GM12878 (cell line): ENCODE data around the gene AFAP1L2. TPM values are rescaled to one million over a fixed set of nuclear protein-coding genes. Genes with fewer than 3 reads are reported as not detected.

Source experiments
- ATAC-seq: fragments of 200-7000 bp; cut with Tn5 transposase; 3 replicates; pipeline ENCODE4 v1.9.1; 2020; ENCODE audit warnings: mild to moderate bottlenecking, moderate library complexity
- BruUV-seq: library from RNA; stranded (reverse); fragments of 400-500 nt; replicated peaks from 2 replicates; lab custom pipeline; 2021; lab: Mats Ljungman, UMichigan
- CTCF ChIA-PET: fragments of 300-600 bp; sonication (Branson Sonifier 250); formaldehyde crosslinking; extraction: SDS; loops from one replicate; lab custom pipeline; 2021; ENCODE audit warnings: inconsistent platforms; lab: Yijun Ruan, JAX
- POLR2A ChIA-PET: fragments of 350-600 bp; formaldehyde crosslinking; extraction: SDS; loops from one replicate; lab custom pipeline; 2021; ENCODE audit warnings: inconsistent platforms; lab: Charles Lee
- RAD21 ChIA-PET: fragments of 300-600 bp; sonication (Branson Sonifier 250); formaldehyde crosslinking; loops from one replicate; lab custom pipeline; 2023; ENCODE audit warnings: antibody characterized with exemption; ENCODE audit not compliant: unreplicated experiment; lab: Charles Lee
- SMC1A ChIA-PET: fragments of 300-600 bp; sonication (Branson Sonifier 250); formaldehyde crosslinking; loops from one replicate; lab custom pipeline; 2023; ENCODE audit not compliant: unreplicated experiment, uncharacterized antibody; lab: Charles Lee
- DNase-seq: peaks from one replicate; pipeline ENCODE4 v3.0.0-alpha.2; 2011; ENCODE audit warnings: low read depth, low spot score
- FAIRE-seq: peaks from 3 replicates; lab custom pipeline; 2011; peaks lifted over from hg19 to GRCh38; lab: Jason Lieb, UNC
- H2AFZ ChIP-seq: 2 replicates; pipeline ENCODE4 v1.6.0; 2011; ENCODE audit warnings: low read depth, low read length, control low read depth; ENCODE audit not compliant: control insufficient read depth
- H3K27ac ChIP-seq: 2 replicates; pipeline ENCODE4 v1.5.1; 2011; ENCODE audit warnings: control low read depth; ENCODE audit not compliant: control insufficient read depth, insufficient read depth
- H3K27me3 ChIP-seq, 2 experiments: replicated peaks in 1 of 2; 2 replicates each; pipeline versions ENCODE4 v1.6.0 to v1.6.1; 2011; ENCODE audit warnings: low read length in 1 of 2; ENCODE audit not compliant: control insufficient read depth in 2 of 2, insufficient read depth in 2 of 2
- H3K36me3 ChIP-seq, 2 experiments: 2 replicates each; pipeline ENCODE4 v1.5.1; 2011; ENCODE audit warnings: low read length in 1 of 2; ENCODE audit not compliant: control insufficient read depth in 2 of 2, insufficient read depth in 2 of 2
- H3K4me1 ChIP-seq: 2 replicates; pipeline ENCODE4 v1.6.1; 2011; ENCODE audit warnings: mild to moderate bottlenecking, low read length, moderate library complexity, mixed read lengths; ENCODE audit not compliant: control insufficient read depth, insufficient read depth
- H3K4me2 ChIP-seq: 2 replicates; pipeline ENCODE4 v1.6.0; 2011; ENCODE audit warnings: control low read depth; ENCODE audit not compliant: control insufficient read depth, insufficient read depth
- H3K4me3 ChIP-seq: fragments of 200-600 bp; sonication (generic); 2 replicates; pipeline ENCODE4 v1.5.1; 2016
- H3K79me2 ChIP-seq: 2 replicates; pipeline ENCODE4 v1.6.0; 2011; ENCODE audit warnings: low read length; ENCODE audit not compliant: control insufficient read depth, insufficient read depth
- H3K9ac ChIP-seq: 2 replicates; pipeline ENCODE4 v1.8.0; 2011; ENCODE audit warnings: low read length, control low read depth, mixed read lengths; ENCODE audit not compliant: control insufficient read depth, insufficient read depth
- H3K9me3 ChIP-seq: replicated peaks from 3 replicates; pipeline ENCODE4 v1.5.1; 2011; ENCODE audit warnings: mild to moderate bottlenecking, low read length; ENCODE audit not compliant: control insufficient read depth, insufficient read depth
- H4K20me1 ChIP-seq: 2 replicates; pipeline ENCODE4 v1.6.0; 2011; ENCODE audit not compliant: control insufficient read depth, insufficient read depth
- BHLHE40 ChIP-seq, 2 experiments: fragments of 450-650 bp in 1 of 2; IDR thresholded peaks; 2 replicates each; pipeline ENCODE4 v1.6.1; 2011 to 2017; ENCODE audit warnings: low read depth in 2 of 2, borderline replicate concordance in 1 of 2, improper control_type of control experiment in 1 of 2, low read length in 1 of 2, mild to moderate bottlenecking in 1 of 2
- FOXK2 ChIP-seq: fragments of 450-650 bp; IDR thresholded peaks from 2 replicates; pipeline ENCODE4 v1.6.1; 2017; ENCODE audit warnings: mild to moderate bottlenecking, moderate library complexity
- MAX ChIP-seq: IDR thresholded peaks from 2 replicates; pipeline ENCODE4 v1.6.1; 2012; ENCODE audit warnings: low read depth, low read length, improper control_type of control experiment
- MTA2 ChIP-seq: fragments of 450-650 bp; IDR thresholded peaks from 2 replicates; pipeline ENCODE4 v1.6.1; 2016; ENCODE audit warnings: low read depth, mild to moderate bottlenecking, moderate library complexity
- POLR2AphosphoS5 ChIP-seq: IDR thresholded peaks from 2 replicates; pipeline ENCODE4 v1.6.1; 2011; ENCODE audit warnings: mild to moderate bottlenecking, low read length, inconsistent platforms
- RFX5 ChIP-seq: IDR thresholded peaks from 2 replicates; pipeline ENCODE4 v1.6.1; 2011; ENCODE audit warnings: low read depth, low read length, improper control_type of control experiment
- SIN3A ChIP-seq: IDR thresholded peaks from 2 replicates; pipeline ENCODE4 v1.6.1; 2012; ENCODE audit warnings: low read depth, low read length, improper control_type of control experiment
- TCF3 ChIP-seq: IDR thresholded peaks from 2 replicates; pipeline ENCODE4 v1.6.1; 2012; ENCODE audit warnings: low read depth, mild to moderate bottlenecking, low read length, borderline replicate concordance; ENCODE audit not compliant: insufficient read depth
- USF1 ChIP-seq: IDR thresholded peaks from 2 replicates; pipeline ENCODE4 v1.6.1; 2011; ENCODE audit warnings: borderline replicate concordance, low read depth, mild to moderate bottlenecking, moderate library complexity, mixed read lengths, low read length; ENCODE audit not compliant: insufficient read depth; ENCODE audit errors: extremely low read length
- ZNF384 ChIP-seq: IDR thresholded peaks from 2 replicates; pipeline ENCODE4 v1.6.1; 2012; ENCODE audit warnings: low read depth, mild to moderate bottlenecking, low read length, improper control_type of control experiment, borderline replicate concordance
- WGBS: methylation state at CpG from one replicate; pipeline ENCODE4 v1.1.6; 2016; ENCODE audit warnings: low lambda C conversion rate; ENCODE audit not compliant: insufficient replicate concordance, insufficient coverage; ENCODE audit errors: missing lambda C conversion rate; 5-methylcytosine and 5-hydroxymethylcytosine counted together
- in situ Hi-C: fragments of 300-500 bp; cut with MboI; formaldehyde crosslinking; loops from 9 replicates; pipeline ENCODE4 v1.14.3; 2018; ENCODE audit warnings: mixed read lengths
- intact Hi-C: fragments of 100-400 bp; cut with micrococcal nuclease; formaldehyde crosslinking; loops from one replicate; pipeline ENCODE4 v1.14.2; 2022; ENCODE audit not compliant: unreplicated experiment
- polyA plus RNA-seq, 11 experiments: library from polyadenylated mRNA; depleted of rRNA in 4 of 11; unstranded in 6 of 11; stranded (reverse) in 5 of 11; fragments of >200 nt; fragmentation: Nextera tagmentation in 4 of 11; fragmentation: Illumina TruSeq in 1 of 11; extraction: Ambion mirVana in 4 of 11; extraction: Trizol in 1 of 11; gene quantifications; 1 replicate in 1 of 11; 2 replicates in 10 of 11; pipeline versions ENCODE4 v1.2.1 to v1.2.3, GENCODE V29; 2011 to 2016; ENCODE audit warnings: inconsistent platforms in 2 of 11, missing spikeins in 2 of 11, low read depth in 1 of 11
- total RNA-seq, 4 experiments: library from RNA; depleted of rRNA in 3 of 4; stranded (reverse); fragments of >200 nt in 3 of 4; fragmentation: Illumina TruSeq in 1 of 4; extraction: Trizol in 1 of 4; gene quantifications; 2 replicates each; pipeline versions ENCODE4 v1.2.1 to v1.2.3, GENCODE V29; 2013 to 2021

Gene AFAP1L2
- total and polyA plus RNA-seq, 10 of the 15 experiments (the other 5 are each of a cell fraction or from before 2014, with no cell fraction given), result 0.03 to 4.0 (median 0.34) TPM

DNA sequence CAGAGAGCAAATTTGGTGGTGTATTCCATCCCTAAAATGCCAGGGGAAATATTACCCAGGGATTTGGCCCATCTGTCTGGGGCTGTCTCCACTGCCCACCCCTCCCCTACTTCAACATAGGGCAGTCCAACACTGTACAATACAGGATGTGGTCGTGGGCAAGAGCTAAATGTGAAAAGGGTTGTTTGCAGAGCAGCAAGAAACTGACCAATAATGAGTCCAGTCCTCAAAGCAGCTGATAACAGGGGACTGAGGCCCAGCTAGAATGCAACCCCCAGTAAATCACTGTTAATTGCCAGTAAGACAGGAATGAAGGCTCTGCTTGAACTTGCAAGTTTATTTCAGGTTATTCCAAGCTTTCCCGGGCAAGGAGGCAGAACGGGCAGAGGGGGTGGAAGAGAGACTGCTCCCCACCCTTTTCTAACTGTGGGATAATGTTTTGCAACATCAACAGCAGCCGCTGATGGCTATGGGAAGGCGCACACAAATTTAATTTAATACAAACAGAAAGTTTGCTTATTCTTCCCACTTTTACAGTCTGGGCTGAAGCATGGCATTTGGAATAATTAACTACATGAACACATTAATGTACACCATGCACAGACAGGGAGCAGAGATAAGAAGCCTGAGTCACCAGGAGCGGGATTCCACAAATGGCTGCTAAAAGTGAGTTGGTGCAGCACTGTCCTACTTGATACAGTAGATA, 36.8 kb downstream of the AFAP1L2 start (continued):
- TF ChIP-seq RFX5 (no peak), POLR2AphosphoS5 (no peak), BHLHE40 (IDR thresholded peaks at IDR 0.05; ENCODE audit: borderline replicate concordance in 1 of 2, low read depth in 2 of 2, low read length in 1 of 2) (peak in 1 of 2 experiments; percentile 49; a peak in 1 of 4 replicates), MAX (no peak), FOXK2 (peak; percentile 85), ZNF384 (no peak), MTA2 (peak; percentile 49; the same call in 1 of the 2 replicates)
- TF ChIP-seq, all 136 proteins: peak for 9

- no peak overlapping the region for H3K4me3 ChIP-seq
- no peaks in the 10 kb centered on the region for H3K36me3 ChIP-seq
- FAIRE-seq (no peak), DNase-seq (no peak), ATAC-seq (no peak)
- CTCF ChIA-PET, result no interaction called here
- H3K4me1 ChIP-seq, result peaks cover 10% of the 10 kb centered on the region
- H4K20me1 ChIP-seq, result no peaks in the 10 kb centered on the region
- RAD21 ChIA-PET, result no interaction called here
- TF ChIP-seq TCF3 (no peak), USF1 (no peak), SIN3A (no peak)
- H3K9ac ChIP-seq, result no peak overlapping the region
- H2AFZ ChIP-seq, result no peak overlapping the region
- SMC1A ChIA-PET, result interaction anchor here (0.5 to 0.7 kb wide), 2 partner anchors 549 to 1849 kb away, joined by 3 read pairs; no protein-coding TSS in a partner anchor
- intact Hi-C loops, result no loop called here
- no TSS peak for BruUV-seq
- H3K9me3 ChIP-seq, result no peaks in the 10 kb centered on the region
- POLR2A ChIA-PET, result no interaction called here
- no peaks in the 10 kb centered on the region for H3K79me2 ChIP-seq
- no peaks in the 10 kb centered on the region for H3K27me3 ChIP-seq
- in situ Hi-C loops, result no loop called here
- no peak overlapping the region for H3K4me2 ChIP-seq
- no peak overlapping the region for H3K27ac ChIP-seq
- WGBS, result 44% methylated on average over 4 of the region's 4 CpGs
These were observed 39.6 kb downstream of the AFAP1L2 start for GRCh38 chr10:114364726-114365125.
